WTC11 (cell line): Measurements from ENCODE around the gene SLFN14. TPM values are rescaled to one million over a fixed set of nuclear protein-coding genes. Genes with fewer than 3 reads are reported as not detected.
"Not testable (repeated sequence)": the region's sequence is repeated elsewhere in the genome, so short reads cannot be mapped to it uniquely, and the experiment has no call there.

Experiments
- ATAC-seq: fragments of 200-7000 bp; cut with Tn5 transposase; 2 replicates; pipeline ENCODE4 v1.10.0; 2021; ENCODE audit warnings: mild to moderate bottlenecking, moderate library complexity
- CTCF ChIA-PET: fragments of 300-600 bp; sonication (Branson Sonifier 250); formaldehyde crosslinking; loops from one replicate; lab custom pipeline; 2021; ENCODE audit warnings: antibody characterized with exemption; lab: Charles Lee
- POLR2A ChIA-PET: fragments of 350-600 bp; sonication (Branson Sonifier 250); formaldehyde crosslinking; loops from one replicate; lab custom pipeline; 2021; ENCODE audit warnings: antibody characterized with exemption; lab: Charles Lee
- DNase-seq: peaks from one replicate; pipeline ENCODE4 v3.0.0; 2021; ENCODE audit warnings: low spot score
- H3K27ac Mint-ChIP-seq: 2 replicates; pipeline ENCODE4 v1.8.0; 2021; ENCODE audit warnings: mixed read lengths
- H3K27me3 Mint-ChIP-seq: 2 replicates; pipeline ENCODE4 v1.8.0; 2021; ENCODE audit warnings: low read depth, mild to moderate bottlenecking, moderate library complexity, mixed read lengths
- H3K36me3 Mint-ChIP-seq: 2 replicates; pipeline ENCODE4 v1.8.0; 2021; ENCODE audit warnings: mixed read lengths
- H3K4me1 Mint-ChIP-seq: 2 replicates; pipeline ENCODE4 v1.8.0; 2022; ENCODE audit warnings: mixed read lengths
- H3K4me3 Mint-ChIP-seq: 2 replicates; pipeline ENCODE4 v1.8.0; 2021; ENCODE audit warnings: mild to moderate bottlenecking, moderate library complexity, mixed read lengths
- H3K9me3 Mint-ChIP-seq: 2 replicates; pipeline ENCODE4 v1.8.0; 2021; ENCODE audit warnings: mixed read lengths
- ARID4B ChIP-seq: sonication (generic); formaldehyde crosslinking; IDR thresholded peaks from 2 replicates; pipeline ENCODE4 v1.8.0; 2023; ENCODE audit warnings: missing genetic modification reagents, mild to moderate bottlenecking, borderline replicate concordance
- CBFB ChIP-seq: sonication (generic); formaldehyde crosslinking; IDR thresholded peaks from 2 replicates; pipeline ENCODE4 v1.8.1; 2022; ENCODE audit warnings: mild to moderate bottlenecking, low read depth, missing genetic modification reagents
- JAZF1 ChIP-seq: fragments of 250-450 bp; sonication (Bioruptor Pico); IDR thresholded peaks from 2 replicates; pipeline ENCODE4 v1.9.0; 2021; ENCODE audit warnings: moderate library complexity, mild to moderate bottlenecking, inconsistent platforms
- KAT7 ChIP-seq: sonication (generic); formaldehyde crosslinking; IDR thresholded peaks from 2 replicates; pipeline ENCODE4 v1.8.1; 2023; ENCODE audit warnings: missing genetic modification reagents, mild to moderate bottlenecking, borderline replicate concordance
- OVOL2 ChIP-seq: fragments of 250-450 bp; sonication (Bioruptor Pico); IDR thresholded peaks from 2 replicates; pipeline ENCODE4 v1.9.0; 2021; ENCODE audit warnings: mild to moderate bottlenecking, borderline replicate concordance
- PRDM15 ChIP-seq: sonication (generic); formaldehyde crosslinking; IDR thresholded peaks from 2 replicates; pipeline ENCODE4 v1.8.0; 2022; ENCODE audit warnings: missing genetic modification reagents
- PRRX2 ChIP-seq: fragments of 250-450 bp; sonication (Bioruptor Pico); IDR thresholded peaks from 2 replicates; pipeline ENCODE4 v1.8.0; 2021; ENCODE audit warnings: mild to moderate bottlenecking
- RORB ChIP-seq: fragments of 250-450 bp; sonication (Bioruptor Pico); IDR thresholded peaks from 2 replicates; pipeline ENCODE4 v1.9.0; 2021; ENCODE audit warnings: mild to moderate bottlenecking
- SMAD3 ChIP-seq: sonication (generic); formaldehyde crosslinking; IDR thresholded peaks from 2 replicates; pipeline ENCODE4 v1.8.0; 2022; ENCODE audit warnings: missing genetic modification reagents, mild to moderate bottlenecking, borderline replicate concordance
- STAT6 ChIP-seq: sonication (generic); formaldehyde crosslinking; conservative IDR thresholded peaks from 2 replicates; pipeline ENCODE4 v1.8.1; 2023; ENCODE audit warnings: mild to moderate bottlenecking, low read depth, missing genetic modification reagents, moderate library complexity
- ZMAT4 ChIP-seq: fragments of 250-450 bp; sonication (Bioruptor Pico); IDR thresholded peaks from 2 replicates; pipeline ENCODE4 v1.9.0; 2021; ENCODE audit warnings: mild to moderate bottlenecking
- ZNF416 ChIP-seq: fragments of 250-450 bp; sonication (Bioruptor Pico); IDR thresholded peaks from 2 replicates; pipeline ENCODE4 v1.9.0; 2021; ENCODE audit warnings: mild to moderate bottlenecking, inconsistent platforms
- ZNF425 ChIP-seq: fragments of 250-450 bp; sonication (Bioruptor Pico); conservative IDR thresholded peaks from 2 replicates; pipeline ENCODE4 v1.9.0; 2021; ENCODE audit warnings: mild to moderate bottlenecking
- ZNF671 ChIP-seq: fragments of 250-450 bp; sonication (Bioruptor Pico); IDR thresholded peaks from 2 replicates; pipeline ENCODE4 v1.8.0; 2021; ENCODE audit warnings: mild to moderate bottlenecking
- ZSCAN18 ChIP-seq: fragments of 250-450 bp; sonication (Bioruptor Pico); IDR thresholded peaks from 2 replicates; pipeline ENCODE4 v2.1.2; 2022; ENCODE audit warnings: mild to moderate bottlenecking, moderate library complexity
- total RNA-seq: library from RNA; stranded (reverse); gene quantifications from 3 replicates; pipeline ENCODE4 v1.2.3, GENCODE V29; 2021

Gene SLFN14
- total RNA-seq, 1 experiment from 2014 or later = not detected

- Mint-ChIP-seq H3K27me3 (peaks cover 6% of the 10 kb centered on the region; the same call in 1 of the 2 replicates), H3K9me3 (no peaks in the 10 kb centered on the region), H3K27ac (no peak overlapping the region), H3K4me3 (no peak overlapping the region), H3K4me1 (no peaks in the 10 kb centered on the region), H3K36me3 (no peaks in the 10 kb centered on the region)
- TF ChIP-seq ZNF671 (no peak), ARID4B (CRISPR knock-in tag) (no peak), RORB (CRISPR knock-in tag) (no peak), ZSCAN18 (CRISPR knock-in tag) (no peak), JAZF1 (CRISPR knock-in tag) (no peak), CBFB (CRISPR knock-in tag) (no peak), STAT6 (CRISPR knock-in tag) (no peak), KAT7 (no peak), ZNF425 (CRISPR knock-in tag) (no peak), ZMAT4 (CRISPR knock-in tag) (no peak), SMAD3 (CRISPR knock-in tag) (no peak), PRRX2 (CRISPR knock-in tag) (no peak), OVOL2 (CRISPR knock-in tag) (no peak), ZNF416 (CRISPR knock-in tag) (no peak), PRDM15 (CRISPR knock-in tag) (no peak)
- no peak for ATAC-seq
- ChIA-PET POLR2A (no interaction called here), CTCF (interaction anchor here (0.8 to 3.9 kb wide), 4 partner anchors 14 to 223 kb away, joined by 4 to 54 read pairs (median 18); no protein-coding TSS in a partner anchor)
- DNase-seq = no peak
Measured at GRCh38 chr17:35536664-35537171, 23.9 kb downstream of the SLFN14 start.

GRCh38 chr17:35535406-35535805, 25.2 kb downstream of the SLFN14 start:
- not testable (repeated sequence) for H3K4me3 Mint-ChIP-seq, H3K9me3 Mint-ChIP-seq, H3K36me3 Mint-ChIP-seq, H3K27me3 Mint-ChIP-seq, H3K4me1 Mint-ChIP-seq, DNase-seq, ATAC-seq, H3K27ac Mint-ChIP-seq
- ChIA-PET CTCF (interaction anchor here (0.6 to 3.1 kb wide), 2 partner anchors 222 to 343 kb away, joined by 3 to 71 read pairs; no protein-coding TSS in a partner anchor), POLR2A (interaction anchor here (0.7 kb wide), 1 partner anchor 643 kb away, joined by 3 read pairs; no protein-coding TSS in a partner anchor)
